ENCODE results near the gene AMN1. TPM values are rescaled to one million over a fixed set of nuclear protein-coding genes. Genes with fewer than 3 reads are reported as not detected.
"Not testable (repeated sequence)": the region's sequence is repeated elsewhere in the genome, so short reads cannot be mapped to it uniquely, and the experiment has no call there.

AMN1 gene
- total RNA-seq, 2 experiments from 2014 or later: 12.6 to 20.1 TPM

- intact Hi-C loops (cut with micrococcal nuclease; ENCODE audit: unreplicated experiment): no loop called here
- ChIA-PET POLR2A (interaction anchor here (0.6 to 4.0 kb wide), 4 partner anchors 14 to 356 kb away, joined by 3 to 59 read pairs (median 6); partner anchors contain the start of gene AMN1), CTCF (ENCODE audit: unreplicated experiment) (no interaction called here)
- Histone ChIP-seq H3K9me3 (ENCODE audit: low read length) (peaks cover 20% of the 10 kb centered on the region), H3K79me2 (ENCODE audit: insufficient read depth, low read depth, low read length) (no peaks in the 10 kb centered on the region), H3K4me2 (ENCODE audit: low read length) (no peak overlapping the region), H3K4me1 (ENCODE audit: insufficient read depth, low read length, poor library complexity, severe bottlenecking) (peaks cover 20% of the 10 kb centered on the region), H2AFZ (ENCODE audit: low read length) (no peak overlapping the region), H3K9me2 (ENCODE audit: insufficient read depth, low read length) (no peaks in the 10 kb centered on the region), H3K36me3 (ENCODE audit: insufficient read depth, low read length) (peaks cover 34% of the 10 kb centered on the region), H4K20me1 (ENCODE audit: insufficient read depth, low read length) (no peaks in the 10 kb centered on the region), H3K27ac (ENCODE audit: low read depth, low read length, poor library complexity, severe bottlenecking) (no peak overlapping the region), H3K4me3 (ENCODE audit: low read depth, low read length, poor library complexity, severe bottlenecking) (no peak overlapping the region)
- TF ChIP-seq CTCF (conservative IDR thresholded peaks at IDR 0.05; ENCODE audit: low read length) (no peak), EZH2phosphoT487 (IDR thresholded peaks at IDR 0.05; ENCODE audit: borderline replicate concordance, low read depth, low read length) (no peak)
- BruUV-seq (replicated peaks): no TSS peak
- DNase-seq (ENCODE audit: low spot score): no peak
Measured at GRCh38 chr12:31712877-31713276, 15.9 kb downstream of the AMN1 start.

DNA sequence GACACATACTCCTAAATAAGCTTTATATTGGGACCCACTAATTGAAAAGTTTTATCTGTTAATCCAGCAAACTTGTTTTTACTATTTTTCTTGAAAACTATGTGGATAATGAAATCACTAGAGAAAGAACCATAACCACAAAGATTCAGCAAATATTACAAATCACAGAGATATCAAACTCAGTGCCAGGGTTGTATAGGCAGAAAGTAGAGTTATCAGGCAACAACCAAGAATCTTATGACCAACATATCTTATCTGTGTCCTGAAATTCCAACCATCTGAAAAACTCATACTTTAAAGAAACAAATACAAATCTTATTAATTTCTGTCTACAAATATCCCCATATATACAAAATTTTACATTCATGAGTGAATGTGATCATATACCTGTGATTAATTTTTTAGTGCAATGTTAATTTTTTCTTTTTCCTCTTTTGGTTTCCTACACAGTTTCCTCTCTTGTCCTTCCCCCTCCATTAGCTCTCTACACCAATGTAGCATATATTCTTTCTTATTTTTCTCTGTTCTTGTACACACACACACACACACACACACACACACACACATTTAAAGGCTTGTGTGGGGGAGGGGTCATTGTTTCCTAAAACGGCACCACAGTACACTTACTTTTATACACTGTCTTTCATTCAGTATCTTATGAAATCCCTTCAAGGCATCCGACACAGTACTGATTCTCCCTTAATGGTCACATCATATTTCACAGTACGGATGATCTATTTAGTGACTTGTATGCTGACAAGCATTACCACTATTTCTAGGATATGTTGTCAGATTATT, 18.6 kb downstream of the AMN1 start:
- Histone ChIP-seq H3K27ac (ENCODE audit: low read depth, low read length, poor library complexity, severe bottlenecking) (no peak overlapping the region), H3K9me2 (ENCODE audit: insufficient read depth, low read length) (no peaks in the 10 kb centered on the region), H3K4me3 (ENCODE audit: low read depth, low read length, poor library complexity, severe bottlenecking) (no peak overlapping the region), H4K20me1 (ENCODE audit: insufficient read depth, low read length) (no peaks in the 10 kb centered on the region), H3K4me2 (ENCODE audit: low read length) (no peak overlapping the region), H3K9me3 (ENCODE audit: low read length) (peaks cover 12% of the 10 kb centered on the region; the same call in 1 of the 2 replicates), H2AFZ (ENCODE audit: low read length) (no peak overlapping the region), H3K4me1 (ENCODE audit: insufficient read depth, low read length, poor library complexity, severe bottlenecking) (peaks cover 8% of the 10 kb centered on the region), H3K79me2 (ENCODE audit: insufficient read depth, low read depth, low read length) (no peaks in the 10 kb centered on the region), H3K36me3 (ENCODE audit: insufficient read depth, low read length) (peaks cover 31% of the 10 kb centered on the region)
- ChIA-PET CTCF (ENCODE audit: unreplicated experiment) (no interaction called here), POLR2A (interaction anchor here (0.6 to 1.1 kb wide), 3 partner anchors 11 to 204 kb away, joined by 3 to 5 read pairs (median 5); no protein-coding TSS in a partner anchor)
- no TSS peak for BruUV-seq (replicated peaks)
- DNase-seq (ENCODE audit: low spot score): no peak
- no peak for TF ChIP-seq CTCF (conservative IDR thresholded peaks at IDR 0.05; ENCODE audit: low read length)
- TF ChIP-seq EZH2phosphoT487 (IDR thresholded peaks at IDR 0.05; ENCODE audit: borderline replicate concordance, low read depth, low read length): no peak
- intact Hi-C loops (cut with micrococcal nuclease; ENCODE audit: unreplicated experiment): no loop called here

- POLR2A ChIA-PET: interaction anchor here (0.6 kb wide), 1 partner anchor 14 kb away, joined by 3 read pairs; no protein-coding TSS in a partner anchor
- CTCF ChIA-PET (ENCODE audit: unreplicated experiment); H3K4me2 ChIP-seq (ENCODE audit: low read length); H3K79me2 ChIP-seq (ENCODE audit: insufficient read depth, low read depth, low read length); H3K9me2 ChIP-seq (ENCODE audit: insufficient read depth, low read length); H4K20me1 ChIP-seq (ENCODE audit: insufficient read depth, low read length); H3K4me1 ChIP-seq (ENCODE audit: insufficient read depth, low read length, poor library complexity, severe bottlenecking); H3K4me3 ChIP-seq (ENCODE audit: low read depth, low read length, poor library complexity, severe bottlenecking); H3K27ac ChIP-seq (ENCODE audit: low read depth, low read length, poor library complexity, severe bottlenecking); BruUV-seq (replicated peaks); intact Hi-C loops (cut with micrococcal nuclease; ENCODE audit: unreplicated experiment); DNase-seq (ENCODE audit: low spot score); H3K9me3 ChIP-seq (ENCODE audit: low read length); H2AFZ ChIP-seq (ENCODE audit: low read length): not testable (repeated sequence)
- H3K36me3 ChIP-seq (ENCODE audit: insufficient read depth, low read length): peaks cover 26% of the 10 kb centered on the region
Measured at GRCh38 chr12:31708118-31708517, 20.7 kb downstream of the AMN1 start.
